ENCODE measurements around the gene CFAP92. TPM values are rescaled to one million over a fixed set of nuclear protein-coding genes. Genes with fewer than 3 reads are reported as not detected.

The CFAP92 gene
- total RNA-seq, 3 donors from 2014 or later, result 0.66 to 1.4 (median 1.3) TPM

GRCh38 chr3:128863560-128863959 is 130.3 kb downstream of the CFAP92 start:
- peaks cover 15 to 25% of the 10 kb centered on the region in 2 donors for H3K9me3 ChIP-seq
- H3K4me1 ChIP-seq, result peaks cover 3 to 4% of the 10 kb centered on the region in 2 donors
- H3K4me3 ChIP-seq, result no peak overlapping the region
- intact Hi-C loops (cut with DNase I; ENCODE audit: low total_unique reads), result no loop called here
- no peak overlapping the region for H3K27ac ChIP-seq
- H3K27me3 ChIP-seq, result no peaks in the 10 kb centered on the region
- DNase-seq (ENCODE audit: low spot score in 2 of 2), result no peak
- TF ChIP-seq POLR2AphosphoS5 (IDR thresholded peaks at IDR 0.05) (no peak), POLR2A (IDR thresholded peaks at IDR 0.05) (no peak), CTCF (IDR thresholded peaks at IDR 0.05) (no peak)
- H3K36me3 ChIP-seq, result no peaks in the 10 kb centered on the region

GRCh38 chr3:128861491-128861890 is 132.4 kb downstream of the CFAP92 start:
- intact Hi-C loops (cut with DNase I; ENCODE audit: low total_unique reads), result no loop called here
- DNase-seq (ENCODE audit: low spot score in 2 of 2), result no peak
- Histone ChIP-seq H3K27ac (no peak overlapping the region), H3K4me3 (no peak overlapping the region), H3K27me3 (no peaks in the 10 kb centered on the region), H3K9me3 (peaks cover 25 to 34% of the 10 kb centered on the region in 2 donors), H3K4me1 (peaks cover 3 to 4% of the 10 kb centered on the region in 2 donors), H3K36me3 (no peaks in the 10 kb centered on the region)
- TF ChIP-seq POLR2AphosphoS5 (IDR thresholded peaks at IDR 0.05) (no peak), POLR2A (IDR thresholded peaks at IDR 0.05) (no peak), CTCF (IDR thresholded peaks at IDR 0.05) (no peak)

Other genes with a start within 250 kb of the CFAP92 start
- gene ACAD9, start 114.5 kb downstream of the CFAP92 start, total RNA-seq, result 10 to 100 TPM; 33.3 to 59.6 (median 43.9) TPM
- gene EFCC1, start 7.2 kb upstream of the CFAP92 start, total RNA-seq, result 1 to 10 TPM; 1.6 to 3.9 (median 1.8) TPM
- under 1 TPM in 1 of 3 donors, not detected in 2; 0.48 TPM for gene GP9, start 66.7 kb upstream of the CFAP92 start, total RNA-seq
- gene RAB43, start 127.7 kb upstream of the CFAP92 start, total RNA-seq, result 10 to 100 TPM in 2 of 3 donors, 1 to 10 TPM in 1; 5.6 to 17.0 (median 17.0) TPM
- 10 to 100 TPM; 21.4 to 27.9 (median 21.7) TPM for gene ISY1, start 167.0 kb upstream of the CFAP92 start, total RNA-seq
- gene CNBP, start 189.8 kb upstream of the CFAP92 start, total RNA-seq, result 100 to 1,000 TPM; 384 to 521 (median 495) TPM

Measured in breast epithelium (tissue), 4 donors.